ENCODE measurements around the gene PAH. TPM values are rescaled to one million over a fixed set of nuclear protein-coding genes. Genes with fewer than 3 reads are reported as not detected.

PAH gene
- total and polyA plus RNA-seq, 2 of the 8 experiments (the other 6 are each of a cell fraction or from before 2014, with no cell fraction given): 3.9 to 9.0 TPM

DNA sequence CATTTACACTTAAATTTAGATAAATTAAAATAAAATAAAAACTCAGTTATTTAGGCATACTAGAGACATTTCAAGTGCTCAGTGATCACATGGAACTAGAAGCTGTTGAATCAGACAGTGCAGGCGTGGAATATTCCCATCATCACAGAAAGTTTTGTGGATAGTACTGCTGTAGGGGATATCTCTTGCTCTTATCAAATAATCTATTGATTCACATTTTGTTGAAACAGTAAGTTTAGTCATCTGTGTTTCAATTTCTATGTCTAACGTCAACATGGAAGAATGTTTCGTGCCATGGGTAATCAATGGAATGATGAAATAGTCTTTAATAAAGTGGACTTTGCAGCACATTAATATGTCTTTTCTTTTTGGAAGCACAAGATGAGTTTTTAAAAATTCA, 108.6 kb downstream of the PAH start:
- no peak overlapping the region for H2AFZ ChIP-seq (ENCODE audit: low read length)
- CTCF ChIA-PET (ENCODE audit: partially characterized antibody): interaction anchor here (1.3 kb wide), 2 partner anchors 11 to 75 kb away, joined by 4 read pairs; no protein-coding TSS in a partner anchor
- no peaks in the 10 kb centered on the region for H4K20me1 ChIP-seq (replicated peaks in 1 of 2; ENCODE audit: control insufficient read depth in 1 of 2, insufficient read depth in 2 of 2, low read length in 2 of 2)
- H3K4me1 ChIP-seq (replicated peaks in 1 of 4; ENCODE audit: control insufficient read depth in 3 of 4, insufficient read depth in 4 of 4, low read length in 3 of 4): peaks cover 0 to 6% (median 1%) of the 10 kb centered on the region in 4 experiments; a peak in 4 of 7 replicates
- POLR2A ChIA-PET (ENCODE audit: partially characterized antibody): no interaction called here
- H4K91ac ChIP-seq (replicated peaks; ENCODE audit: insufficient read length, low read length): no peak overlapping the region
- H3K4me2 ChIP-seq (ENCODE audit: insufficient read depth in 1 of 2, low read depth in 2 of 2, low read length in 2 of 2): no peak overlapping the region
- H3K18ac ChIP-seq (ENCODE audit: extremely low read depth, low read length): no peak overlapping the region
- H3K9ac ChIP-seq (replicated peaks in 1 of 4; ENCODE audit: extremely low read depth in 1 of 4, low read depth in 3 of 4, low read length in 3 of 4): no peak overlapping the region
- no peak overlapping the region for H2BK120ac ChIP-seq (replicated peaks; ENCODE audit: low read depth, low read length)
- H2BK15ac ChIP-seq (ENCODE audit: low read length): no peak overlapping the region
- DNase-seq (ENCODE audit: low read depth in 1 of 2, low spot score in 2 of 2) (no peak), FAIRE-seq (no peak)
- H2BK5ac ChIP-seq (ENCODE audit: low read depth, low read length): no peak overlapping the region
- H3K4ac ChIP-seq (replicated peaks; ENCODE audit: insufficient read length, low read depth, low read length): no peak overlapping the region
- no peak overlapping the region for H3K27ac ChIP-seq (ENCODE audit: low read depth, low read length)
- H3K79me1 ChIP-seq (ENCODE audit: low read depth, low read length): no peaks in the 10 kb centered on the region
- H4K8ac ChIP-seq (ENCODE audit: extremely low read depth, insufficient read depth, low read length): no peak overlapping the region
- H3K14ac ChIP-seq (ENCODE audit: insufficient read length): no peak overlapping the region
- no peak overlapping the region for H3K23ac ChIP-seq (ENCODE audit: insufficient read length)
- no peak overlapping the region for H3K4me3 ChIP-seq (ENCODE audit: extremely low read depth in 1 of 4, insufficient read depth in 2 of 4, low read depth in 3 of 4, low read length in 4 of 4)
- H4K5ac ChIP-seq (ENCODE audit: insufficient read length, low read depth, low read length): no peak overlapping the region
- no peaks in the 10 kb centered on the region for H3K9me3 ChIP-seq (ENCODE audit: insufficient read depth in 2 of 2, low read depth in 1 of 2, low read length in 1 of 2)
- H2BK12ac ChIP-seq (ENCODE audit: low read depth, low read length): no peak overlapping the region
- 92% methylated on average over 3 of the region's 3 CpGs; no CpG with 5 or more reads in 1 of the 2 experiments for WGBS, 2 experiments (ENCODE audit: extremely low coverage in 1 of 2, insufficient coverage in 1 of 2, insufficient read length in 1 of 2, insufficient replicate concordance in 2 of 2, low coverage in 1 of 2, low lambda C conversion rate in 2 of 2, missing lambda C conversion rate in 1 of 2)
- H3K27me3 ChIP-seq (replicated peaks in 1 of 4; ENCODE audit: control insufficient read depth in 3 of 4, extremely low read depth in 1 of 4, insufficient read depth in 3 of 4, low read length in 3 of 4): no peaks in the 10 kb centered on the region
- H3K56ac ChIP-seq (replicated peaks; ENCODE audit: insufficient read length, low read depth, low read length): no peak overlapping the region
- no peaks in the 10 kb centered on the region for H3K36me3 ChIP-seq (ENCODE audit: control insufficient read depth in 2 of 4, insufficient read depth in 4 of 4, low read length in 3 of 4)
- H3K23me2 ChIP-seq (ENCODE audit: low read depth, low read length): no peaks in the 10 kb centered on the region
- no peak overlapping the region for H2AK5ac ChIP-seq (ENCODE audit: low read depth, low read length)
- no peaks in the 10 kb centered on the region for H3K79me2 ChIP-seq (ENCODE audit: control insufficient read depth in 1 of 2, insufficient read depth in 2 of 2, low read length in 2 of 2)
- no peak overlapping the region for H2BK20ac ChIP-seq (ENCODE audit: low read length)
- no peak for TF ChIP-seq SUZ12 (IDR thresholded peaks at IDR 0.05; ENCODE audit: low read length)
- TF ChIP-seq SIRT6 (IDR thresholded peaks at IDR 0.05; ENCODE audit: low read length): no peak
- no peak for TF ChIP-seq TAF1 (IDR thresholded peaks at IDR 0.05; ENCODE audit: low read depth, low read length)
- no peak for TF ChIP-seq ASH2L (IDR thresholded peaks at IDR 0.05; ENCODE audit: low read length)
- no peak for TF ChIP-seq KDM1A (IDR thresholded peaks at IDR 0.05; ENCODE audit: borderline replicate concordance, low read length)
- TF ChIP-seq HDAC2 (IDR thresholded peaks at IDR 0.05; ENCODE audit: borderline replicate concordance in 1 of 2, low read depth in 2 of 2, low read length in 2 of 2): no peak
- TF ChIP-seq, protein P1, sequence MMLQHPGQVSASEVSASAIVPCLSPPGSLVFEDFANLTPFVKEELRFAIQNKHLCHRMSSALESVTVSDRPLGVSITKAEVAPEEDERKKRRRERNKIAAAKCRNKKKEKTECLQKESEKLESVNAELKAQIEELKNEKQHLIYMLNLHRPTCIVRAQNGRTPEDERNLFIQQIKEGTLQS (IDR thresholded peaks at IDR 0.05; ENCODE audit: insufficient read depth, low read depth, low read length): no peak
- no peak for TF ChIP-seq POLR2AphosphoS5 (IDR thresholded peaks at IDR 0.05; ENCODE audit: low read depth, low read length)
- TF ChIP-seq CHD1 (IDR thresholded peaks at IDR 0.05; ENCODE audit: low read depth, low read length): no peak
- no peak for TF ChIP-seq JUN (IDR thresholded peaks at IDR 0.05; ENCODE audit: low read depth, low read length)
- no peak for TF ChIP-seq CEBPB (IDR thresholded peaks at IDR 0.05; ENCODE audit: low read depth, low read length)
- no peak for TF ChIP-seq MAFK (IDR thresholded peaks at IDR 0.05; ENCODE audit: low read depth, low read length)
- TF ChIP-seq, protein P2, sequence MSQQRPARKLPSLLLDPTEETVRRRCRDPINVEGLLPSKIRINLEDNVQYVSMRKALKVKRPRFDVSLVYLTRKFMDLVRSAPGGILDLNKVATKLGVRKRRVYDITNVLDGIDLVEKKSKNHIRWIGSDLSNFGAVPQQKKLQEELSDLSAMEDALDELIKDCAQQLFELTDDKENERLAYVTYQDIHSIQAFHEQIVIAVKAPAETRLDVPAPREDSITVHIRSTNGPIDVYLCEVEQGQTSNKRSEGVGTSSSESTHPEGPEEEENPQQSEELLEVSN (IDR thresholded peaks at IDR 0.05): no peak
- TF ChIP-seq SP2 (IDR thresholded peaks at IDR 0.05; ENCODE audit: low read length): no peak
- TF ChIP-seq SP1 (IDR thresholded peaks at IDR 0.05; ENCODE audit: low read depth, low read length): no peak

Data from H1 (cell line).